ENCODE measurements around the gene CISH. TPM values are rescaled to one million over a fixed set of nuclear protein-coding genes. Genes with fewer than 3 reads are reported as not detected.
A peak's percentile ranks its signal among the peaks of the same experiment; 100 is the strongest.

CISH gene
- total RNA-seq, 3 donors from 2014 or later (not counting 1 experiment from before 2014, with no cell fraction given), result 2.4 to 23.6 (median 11.3) TPM

GRCh38 chr3:50620420-50620819, 8.8 kb upstream of the CISH start:
- Histone ChIP-seq H3K9me3 (ENCODE audit: control insufficient read depth, insufficient read depth, low read length) (no peaks in the 10 kb centered on the region), H3K27me3 (ENCODE audit: control insufficient read depth, insufficient read depth, low read length) (no peaks in the 10 kb centered on the region), H3K27ac (ENCODE audit: low read length) (peak overlapping the region; percentile 70), H3K36me3 (ENCODE audit: control insufficient read depth, insufficient read depth, low read length) (peaks cover 6% of the 10 kb centered on the region), H3K4me1 (ENCODE audit: control insufficient read depth, insufficient read depth, low read length) (peaks cover 91% of the 10 kb centered on the region), H3K4me3 (ENCODE audit: low read length) (no peak overlapping the region)
- Mint-ChIP-seq H3K4me3 (peak overlapping the region; percentile 74), H3K36me3 (no peaks in the 10 kb centered on the region), H3K27me3 (ENCODE audit: low read depth in 2 of 2) (no peaks in the 10 kb centered on the region), H3K9me3 (no peaks in the 10 kb centered on the region), H3K27ac (peak overlapping the region; percentile 94 to 95), H3K4me1 (peaks cover 68 to 81% of the 10 kb centered on the region in 2 donors)
- TF ChIP-seq CTCF (IDR thresholded peaks at IDR 0.05), result no peak
- no peak for DNase-seq
- WGBS (ENCODE audit: insufficient coverage), result 27% methylated on average over 1 of the region's 1 CpG
- ATAC-seq, result peak in 1 of 3 donors; percentile 33
- intact Hi-C loops (cut with micrococcal nuclease), result no loop called here

GRCh38 chr3:50617911-50618481, 6.4 kb upstream of the CISH start:
- intact Hi-C loops (cut with micrococcal nuclease), result loop anchor here (2.0 to 5.0 kb wide), 3 partner anchors 773 to 1054 kb away; partner anchors contain the start of genes DCAF1, RBM15B and TEX264
- Mint-ChIP-seq H3K36me3 (no peaks in the 10 kb centered on the region), H3K27ac (peak overlapping the region; percentile 94 to 95), H3K4me1 (peaks cover 55 to 70% of the 10 kb centered on the region in 2 donors), H3K4me3 (peak overlapping the region; percentile 92), H3K9me3 (no peaks in the 10 kb centered on the region), H3K27me3 (ENCODE audit: low read depth in 2 of 2) (no peaks in the 10 kb centered on the region)
- WGBS (ENCODE audit: insufficient coverage), result 11% methylated on average over 5 of the region's 6 CpGs
- no peak for TF ChIP-seq CTCF (IDR thresholded peaks at IDR 0.05)
- Histone ChIP-seq H3K27me3 (ENCODE audit: control insufficient read depth, insufficient read depth, low read length) (no peaks in the 10 kb centered on the region), H3K9me3 (ENCODE audit: control insufficient read depth, insufficient read depth, low read length) (no peaks in the 10 kb centered on the region), H3K27ac (ENCODE audit: low read length) (peak overlapping the region; percentile 76), H3K36me3 (ENCODE audit: control insufficient read depth, insufficient read depth, low read length) (peaks cover 6% of the 10 kb centered on the region), H3K4me1 (ENCODE audit: control insufficient read depth, insufficient read depth, low read length) (peaks cover 82% of the 10 kb centered on the region), H3K4me3 (ENCODE audit: low read length) (peak overlapping the region; percentile 82)
- no peak for ATAC-seq
- DNase-seq, result no peak

- H3K4me1 ChIP-seq (ENCODE audit: control insufficient read depth, insufficient read depth, low read length), result peaks cover 82% of the 10 kb centered on the region
- H3K27me3 Mint-ChIP-seq (ENCODE audit: low read depth in 2 of 2), result no peaks in the 10 kb centered on the region
- H3K4me1 Mint-ChIP-seq, result peaks cover 57 to 69% of the 10 kb centered on the region in 2 donors
- H3K27ac Mint-ChIP-seq, result peak within 1 kb of the TSS; percentile 94 to 95
- WGBS (ENCODE audit: insufficient coverage), result under 1% methylated on average over 54 of the region's 58 CpGs
- H3K4me3 ChIP-seq (ENCODE audit: low read length), result peak within 1 kb of the TSS; percentile 82
- H3K36me3 Mint-ChIP-seq, result no peaks in the 10 kb centered on the region
- peaks cover 2% of the 10 kb centered on the region for H3K36me3 ChIP-seq (ENCODE audit: control insufficient read depth, insufficient read depth, low read length)
- ATAC-seq, result peak in 2 of 3 donors; percentile 2 to 6
- no peaks in the 10 kb centered on the region for H3K9me3 Mint-ChIP-seq
- H3K27ac ChIP-seq (ENCODE audit: low read length), result peak within 1 kb of the TSS; percentile 76
- H3K9me3 ChIP-seq (ENCODE audit: control insufficient read depth, insufficient read depth, low read length), result no peaks in the 10 kb centered on the region
- H3K27me3 ChIP-seq (ENCODE audit: control insufficient read depth, insufficient read depth, low read length), result no peaks in the 10 kb centered on the region
- no peak for TF ChIP-seq CTCF (IDR thresholded peaks at IDR 0.05)
- intact Hi-C loops (cut with micrococcal nuclease), result loop anchor here (2.0 to 5.0 kb wide), 3 partner anchors 774 to 1055 kb away; partner anchors contain the start of genes DCAF1, RBM15B and TEX264
- peak within 1 kb of the TSS; percentile 92 for H3K4me3 Mint-ChIP-seq
- DNase-seq, result peak; percentile 40 to 60
Measured at GRCh38 chr3:50617096-50617791, 5.7 kb upstream of the CISH start, which contains the start of gene MAPKAPK3. TSS of gene MAPKAPK3 (plus strand) at chr3:50617151. CDS start at chr3:50617566, 415 bp downstream.

All from natural killer cell (primary cell).